Measurements from ENCODE around the gene CASQ2.

GRCh38 chr1:115790846-115791245 is 22.3 kb upstream of the CASQ2 start:
- TF ChIP-seq CTCF (IDR thresholded peaks at IDR 0.05), result no peak
- TF ChIP-seq MAX (IDR thresholded peaks at IDR 0.05; ENCODE audit: low read depth), result no peak
- no peak for TF ChIP-seq ZBTB33 (IDR thresholded peaks at IDR 0.05; ENCODE audit: borderline replicate concordance, low read depth)
- TF ChIP-seq NRF1 (IDR thresholded peaks at IDR 0.05; ENCODE audit: low read depth, low read length), result no peak
- TF ChIP-seq FOXJ3 (CRISPR knock-in tag; IDR thresholded peaks at IDR 0.05), result no peak
- TF ChIP-seq JUND (IDR thresholded peaks at IDR 0.05), result no peak
- TF ChIP-seq GABPA (IDR thresholded peaks at IDR 0.05; ENCODE audit: low read depth), result no peak
- no peak for TF ChIP-seq FOXM1 (IDR thresholded peaks at IDR 0.05; ENCODE audit: low read depth)
- TF ChIP-seq EZH2phosphoT487 (IDR thresholded peaks at IDR 0.05; ENCODE audit: borderline replicate concordance, low read depth), result no peak
- TF ChIP-seq YY1 (IDR thresholded peaks at IDR 0.05; ENCODE audit: low read depth), result no peak

Measured in SK-N-SH (cell line).